ENCODE data around the gene NUDT16L1. TPM values are rescaled to one million over a fixed set of nuclear protein-coding genes. Genes with fewer than 3 reads are reported as not detected.

NUDT16L1 gene

DNA sequence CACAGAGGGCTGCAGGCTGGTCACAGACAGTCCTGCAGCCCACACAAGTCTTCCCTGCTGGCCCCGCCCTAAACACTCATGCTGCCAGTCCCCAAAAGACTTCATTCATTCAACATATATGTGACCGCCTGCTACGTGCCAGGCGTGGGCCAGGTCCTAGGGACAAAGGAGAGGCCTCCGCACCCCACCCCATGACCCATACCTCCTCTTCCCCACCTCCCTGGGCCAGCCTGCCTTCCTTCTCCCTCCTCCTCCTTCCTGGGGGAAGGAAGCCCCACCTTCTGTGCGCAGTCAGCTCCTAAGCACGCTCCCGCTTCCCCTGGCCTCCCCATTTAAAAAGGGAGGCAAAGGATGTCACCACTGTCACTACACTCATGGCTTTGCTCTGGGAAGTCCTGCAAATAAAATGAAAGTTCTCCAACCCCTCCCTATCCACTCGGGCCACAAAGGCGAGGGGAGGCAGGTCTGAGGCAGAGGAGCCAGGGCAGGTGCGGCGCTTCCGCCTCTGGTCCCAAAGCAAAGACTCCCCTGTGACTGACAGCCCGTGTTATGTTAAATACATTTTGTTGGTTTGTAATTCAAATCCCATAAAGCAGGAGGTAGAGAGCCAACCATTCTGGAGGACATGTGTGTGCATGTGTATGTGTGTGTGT, 50.0 kb downstream of the NUDT16L1 start:
- Histone ChIP-seq H3K27me3 (ENCODE audit: insufficient read depth, poor library complexity, severe bottlenecking) (no peaks in the 10 kb centered on the region), H3K27ac (replicated peaks) (no peak overlapping the region), H3K4me3 (replicated peaks; ENCODE audit: insufficient read depth, low read length) (no peak overlapping the region)
- no peak for TF ChIP-seq GABPA (IDR thresholded peaks at IDR 0.05; ENCODE audit: low read depth)
- TF ChIP-seq POLR2AphosphoS5 (IDR thresholded peaks at IDR 0.05; ENCODE audit: low read depth), result no peak
- TF ChIP-seq, protein P1, sequence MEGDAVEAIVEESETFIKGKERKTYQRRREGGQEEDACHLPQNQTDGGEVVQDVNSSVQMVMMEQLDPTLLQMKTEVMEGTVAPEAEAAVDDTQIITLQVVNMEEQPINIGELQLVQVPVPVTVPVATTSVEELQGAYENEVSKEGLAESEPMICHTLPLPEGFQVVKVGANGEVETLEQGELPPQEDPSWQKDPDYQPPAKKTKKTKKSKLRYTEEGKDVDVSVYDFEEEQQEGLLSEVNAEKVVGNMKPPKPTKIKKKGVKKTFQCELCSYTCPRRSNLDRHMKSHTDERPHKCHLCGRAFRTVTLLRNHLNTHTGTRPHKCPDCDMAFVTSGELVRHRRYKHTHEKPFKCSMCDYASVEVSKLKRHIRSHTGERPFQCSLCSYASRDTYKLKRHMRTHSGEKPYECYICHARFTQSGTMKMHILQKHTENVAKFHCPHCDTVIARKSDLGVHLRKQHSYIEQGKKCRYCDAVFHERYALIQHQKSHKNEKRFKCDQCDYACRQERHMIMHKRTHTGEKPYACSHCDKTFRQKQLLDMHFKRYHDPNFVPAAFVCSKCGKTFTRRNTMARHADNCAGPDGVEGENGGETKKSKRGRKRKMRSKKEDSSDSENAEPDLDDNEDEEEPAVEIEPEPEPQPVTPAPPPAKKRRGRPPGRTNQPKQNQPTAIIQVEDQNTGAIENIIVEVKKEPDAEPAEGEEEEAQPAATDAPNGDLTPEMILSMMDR (IDR thresholded peaks at IDR 0.05; ENCODE audit: insufficient read depth, low read length), result no peak
- no peak for TF ChIP-seq SPI1 (IDR thresholded peaks at IDR 0.05; ENCODE audit: borderline replicate concordance, low read depth)
- TF ChIP-seq REST (IDR thresholded peaks at IDR 0.05; ENCODE audit: insufficient replicate concordance, low read depth), result no peak
- no peak for DNase-seq (ENCODE audit: low read depth in 1 of 2, low spot score in 1 of 2)

DNA sequence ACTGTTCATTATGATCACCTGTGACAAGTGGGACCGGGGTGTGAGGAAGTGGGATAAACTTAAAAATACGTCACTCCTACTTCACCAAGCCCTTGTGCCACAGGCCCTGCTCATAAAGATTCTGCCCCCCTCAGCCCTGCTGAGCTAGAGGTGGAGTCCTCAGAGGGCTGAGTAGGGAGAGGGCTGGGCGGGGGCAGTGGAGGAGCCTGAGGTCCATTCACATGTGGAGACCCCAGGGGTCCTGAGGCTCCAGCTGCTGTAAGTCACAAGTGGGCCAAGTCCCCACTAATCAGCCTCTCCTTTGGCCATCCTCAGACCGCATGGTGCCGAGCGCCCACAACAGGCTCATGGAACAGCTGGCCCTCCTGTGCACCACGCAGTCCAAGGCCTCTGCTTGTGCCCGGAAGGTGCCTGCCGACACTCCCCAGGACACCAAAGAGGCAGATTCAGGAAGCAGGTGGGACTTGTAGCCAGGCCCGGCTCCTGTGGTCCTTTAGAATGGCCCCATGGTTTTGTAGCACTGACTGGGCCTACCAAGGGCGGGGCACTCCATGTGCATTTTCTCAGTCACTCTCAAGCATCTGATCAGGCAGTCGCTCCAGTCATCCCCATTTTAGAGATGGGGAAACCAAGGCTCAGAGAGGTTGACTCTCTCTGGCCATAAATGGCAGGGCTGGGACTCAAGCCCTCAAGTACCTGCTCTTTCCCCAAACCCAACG, 51.4 kb downstream of the NUDT16L1 start:
- H3K27me3 ChIP-seq (ENCODE audit: insufficient read depth, poor library complexity, severe bottlenecking), result no peaks in the 10 kb centered on the region
- TF ChIP-seq POLR2AphosphoS5 (IDR thresholded peaks at IDR 0.05; ENCODE audit: low read depth) (no peak), SPI1 (IDR thresholded peaks at IDR 0.05; ENCODE audit: borderline replicate concordance, low read depth) (no peak), REST (IDR thresholded peaks at IDR 0.05; ENCODE audit: insufficient replicate concordance, low read depth) (no peak), GABPA (IDR thresholded peaks at IDR 0.05; ENCODE audit: low read depth) (no peak)
- TF ChIP-seq, protein P1 (IDR thresholded peaks at IDR 0.05; ENCODE audit: insufficient read depth, low read length), result no peak
- no peak overlapping the region for H3K4me3 ChIP-seq (replicated peaks; ENCODE audit: insufficient read depth, low read length)
- no peak overlapping the region for H3K27ac ChIP-seq (replicated peaks)
- no peak for DNase-seq (ENCODE audit: low read depth in 1 of 2, low spot score in 1 of 2)

DNA sequence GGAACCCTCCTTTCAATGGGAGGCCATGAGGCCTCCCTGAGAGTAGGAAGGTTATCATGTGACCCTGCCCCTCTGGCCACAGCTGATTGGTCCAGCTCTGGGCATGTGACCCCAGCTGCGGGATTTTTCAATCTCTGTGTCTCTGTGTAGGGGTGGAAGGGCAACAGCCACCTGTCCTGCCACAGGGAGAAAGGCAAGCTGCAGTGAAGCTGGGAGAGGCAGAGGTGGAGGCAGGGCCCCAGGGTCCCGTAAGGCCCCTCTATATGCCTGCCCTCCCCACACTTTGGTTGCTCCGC, 51.9 kb downstream of the NUDT16L1 start:
- Histone ChIP-seq H3K4me3 (replicated peaks; ENCODE audit: insufficient read depth, low read length) (no peak overlapping the region), H3K27ac (replicated peaks) (no peak overlapping the region), H3K27me3 (ENCODE audit: insufficient read depth, poor library complexity, severe bottlenecking) (no peaks in the 10 kb centered on the region)
- no peak for TF ChIP-seq POLR2AphosphoS5 (IDR thresholded peaks at IDR 0.05; ENCODE audit: low read depth)
- no peak for TF ChIP-seq GABPA (IDR thresholded peaks at IDR 0.05; ENCODE audit: low read depth)
- DNase-seq (ENCODE audit: low read depth in 1 of 2, low spot score in 1 of 2), result no peak

Small RNAs within 50 kb of the gene (microRNA-seq; reads per million reads assigned to microRNA genes)
- not detected for gene MIR6769A
